WTC11 (cell line): Measurements from ENCODE around the gene FAM193B.

ENCODE experiments used
- MLX ChIP-seq: sonication (generic); formaldehyde crosslinking; IDR thresholded peaks from 2 replicates; pipeline ENCODE4 v1.8.1; 2023; ENCODE audit warnings: mild to moderate bottlenecking, missing genetic modification reagents, moderate library complexity
- TF ChIP-seq, protein P1 (sequence below): fragments of 200-600 bp; IDR thresholded peaks from 2 replicates; pipeline ENCODE4 v1.8.0; 2022; ENCODE audit warnings: antibody characterized with exemption

DNA sequence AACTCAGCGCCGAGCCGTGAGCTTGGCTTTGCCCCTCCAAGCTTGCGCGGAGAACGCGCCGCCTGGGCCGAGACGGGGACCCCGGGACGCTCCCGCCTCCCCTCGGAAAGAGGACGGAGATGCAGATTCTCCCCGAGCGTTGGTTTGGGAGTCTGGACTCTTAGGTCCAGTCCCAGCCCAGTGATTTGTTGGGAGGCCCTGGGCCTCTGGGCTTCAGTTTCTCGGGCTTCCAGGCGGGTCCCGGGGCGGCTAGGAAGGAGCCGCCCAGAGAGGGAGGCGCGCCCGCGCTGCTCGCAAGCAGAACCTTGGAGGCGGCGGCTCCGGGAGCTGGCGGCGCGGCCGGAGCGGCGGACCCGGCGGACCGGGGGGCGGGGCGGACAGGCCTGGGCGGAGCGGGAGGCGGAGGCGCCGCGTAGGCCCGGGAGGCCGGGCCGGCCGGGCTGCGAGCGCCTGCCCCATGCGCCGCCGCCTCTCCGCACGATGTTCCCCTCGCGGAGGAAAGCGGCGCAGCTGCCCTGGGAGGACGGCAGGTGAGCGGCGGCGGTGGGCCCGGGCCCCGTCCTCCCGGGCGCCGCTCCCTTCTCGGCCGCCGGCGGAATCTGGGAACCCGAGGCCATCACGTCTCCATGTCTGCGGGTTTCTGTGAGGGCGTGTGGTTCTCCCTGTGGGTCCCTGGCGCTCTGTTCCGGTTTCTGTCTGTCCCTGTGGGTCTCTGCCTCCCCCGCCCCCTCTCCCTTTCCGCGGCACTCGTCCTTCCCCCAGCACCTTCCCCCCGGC lies 45.6 kb upstream of the FAM193B start, which contains the start of gene B4GALT7:
- TF ChIP-seq MLX, result no peak
- TF ChIP-seq, protein P1, sequence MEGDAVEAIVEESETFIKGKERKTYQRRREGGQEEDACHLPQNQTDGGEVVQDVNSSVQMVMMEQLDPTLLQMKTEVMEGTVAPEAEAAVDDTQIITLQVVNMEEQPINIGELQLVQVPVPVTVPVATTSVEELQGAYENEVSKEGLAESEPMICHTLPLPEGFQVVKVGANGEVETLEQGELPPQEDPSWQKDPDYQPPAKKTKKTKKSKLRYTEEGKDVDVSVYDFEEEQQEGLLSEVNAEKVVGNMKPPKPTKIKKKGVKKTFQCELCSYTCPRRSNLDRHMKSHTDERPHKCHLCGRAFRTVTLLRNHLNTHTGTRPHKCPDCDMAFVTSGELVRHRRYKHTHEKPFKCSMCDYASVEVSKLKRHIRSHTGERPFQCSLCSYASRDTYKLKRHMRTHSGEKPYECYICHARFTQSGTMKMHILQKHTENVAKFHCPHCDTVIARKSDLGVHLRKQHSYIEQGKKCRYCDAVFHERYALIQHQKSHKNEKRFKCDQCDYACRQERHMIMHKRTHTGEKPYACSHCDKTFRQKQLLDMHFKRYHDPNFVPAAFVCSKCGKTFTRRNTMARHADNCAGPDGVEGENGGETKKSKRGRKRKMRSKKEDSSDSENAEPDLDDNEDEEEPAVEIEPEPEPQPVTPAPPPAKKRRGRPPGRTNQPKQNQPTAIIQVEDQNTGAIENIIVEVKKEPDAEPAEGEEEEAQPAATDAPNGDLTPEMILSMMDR, result no peak
